ENCODE measurements around the gene NKAPD1.
"Not testable (repeated sequence)": the region's sequence is repeated elsewhere in the genome, so short reads cannot be mapped to it uniquely, and the experiment has no call there.

Gene NKAPD1

GRCh38 chr11:112073941-112074811 is at the start of gene NKAPD1, which contains the start of gene PIH1D2:
Gene NKAPD1, plus strand, starts transcription at chr11:112074299. Its CDS starts 1,276 bp downstream, at chr11:112075575.
Gene PIH1D2, minus strand, starts transcription at chr11:112074017. Its CDS starts 843 bp downstream, at chr11:112073174.
- DNase-seq (ENCODE audit: low read depth in 2 of 3, low spot score in 1 of 3) = peak; percentile 63 to 78 (median 70)

- peak; percentile 73 to 83 (median 79) for DNase-seq (ENCODE audit: low read depth in 2 of 3, low spot score in 1 of 3)
These were observed 49.1 kb upstream of the NKAPD1 start, which contains the start of gene DLAT for GRCh38 chr11:112024773-112025678. Gene DLAT, plus strand, starts transcription at chr11:112025408. Its CDS starts 65 bp downstream, at chr11:112025473.

GRCh38 chr11:112025707-112026106 is 48.4 kb upstream of the NKAPD1 start:
- DNase-seq (ENCODE audit: low read depth in 2 of 3, low spot score in 1 of 3) = no peak

GRCh38 chr11:112026784-112027410 is 47.2 kb upstream of the NKAPD1 start:
- DNase-seq (ENCODE audit: low read depth in 2 of 3, low spot score in 1 of 3) = not testable (repeated sequence)

- no peak for DNase-seq (ENCODE audit: low read depth in 2 of 3, low spot score in 1 of 3)
These were observed 44.6 kb upstream of the NKAPD1 start for GRCh38 chr11:112029460-112029859.

- DNase-seq (ENCODE audit: low read depth in 2 of 3, low spot score in 1 of 3) = no peak
These were observed 40.2 kb upstream of the NKAPD1 start for GRCh38 chr11:112033902-112034301.

GRCh38 chr11:112037527-112037926 is 36.6 kb upstream of the NKAPD1 start:
- no peak for DNase-seq (ENCODE audit: low read depth in 2 of 3, low spot score in 1 of 3)

GRCh38 chr11:112042161-112042960 is 31.7 kb upstream of the NKAPD1 start:
- DNase-seq (ENCODE audit: low read depth in 2 of 3, low spot score in 1 of 3) = no peak

- DNase-seq (ENCODE audit: low read depth in 2 of 3, low spot score in 1 of 3) = no peak
These were observed 31.2 kb upstream of the NKAPD1 start for GRCh38 chr11:112042961-112043304.

- no peak for DNase-seq (ENCODE audit: low read depth in 2 of 3, low spot score in 1 of 3)
These were observed 29.1 kb upstream of the NKAPD1 start for GRCh38 chr11:112044961-112045360.

- DNase-seq (ENCODE audit: low read depth in 2 of 3, low spot score in 1 of 3) = not testable (repeated sequence)
These were observed 27.5 kb upstream of the NKAPD1 start for GRCh38 chr11:112046647-112047046.

GRCh38 chr11:112048256-112048655 is 25.8 kb upstream of the NKAPD1 start:
- not testable (repeated sequence) for DNase-seq (ENCODE audit: low read depth in 2 of 3, low spot score in 1 of 3)

GRCh38 chr11:112049777-112050176 is 24.3 kb upstream of the NKAPD1 start:
- no peak for DNase-seq (ENCODE audit: low read depth in 2 of 3, low spot score in 1 of 3)

- no peak for DNase-seq (ENCODE audit: low read depth in 2 of 3, low spot score in 1 of 3)
These were observed 23.4 kb upstream of the NKAPD1 start for GRCh38 chr11:112050721-112051120.

GRCh38 chr11:112051768-112052167 is 22.3 kb upstream of the NKAPD1 start:
- no peak for DNase-seq (ENCODE audit: low read depth in 2 of 3, low spot score in 1 of 3)

- DNase-seq (ENCODE audit: low read depth in 2 of 3, low spot score in 1 of 3) = no peak
These were observed 16.9 kb upstream of the NKAPD1 start for GRCh38 chr11:112057170-112057569.

- no peak for DNase-seq (ENCODE audit: low read depth in 2 of 3, low spot score in 1 of 3)
These were observed 16.0 kb upstream of the NKAPD1 start for GRCh38 chr11:112058103-112058502.

GRCh38 chr11:112062923-112063322 is 11.2 kb upstream of the NKAPD1 start:
- DNase-seq (ENCODE audit: low read depth in 2 of 3, low spot score in 1 of 3) = no peak

GRCh38 chr11:112082729-112083128 is 8.6 kb downstream of the NKAPD1 start:
- peak in 1 of 3 donors; percentile 21 for DNase-seq (ENCODE audit: low read depth in 2 of 3, low spot score in 1 of 3)

- peak; percentile 21 to 40 (median 38) for DNase-seq (ENCODE audit: low read depth in 2 of 3, low spot score in 1 of 3)
These were observed 11.8 kb downstream of the NKAPD1 start for GRCh38 chr11:112085822-112086421.
